RWPE2 (cell line): ENCODE measurements around the gene OXER1.
A peak's percentile ranks its signal among the peaks of the same experiment; 100 is the strongest.

Experiments
- ATAC-seq: fragments of 200-7000 bp; cut with Tn5 transposase; 3 replicates; pipeline ENCODE4 v1.9.1; 2021; ENCODE audit warnings: low read depth
- DNase-seq: peaks from one replicate; pipeline ENCODE4 v3.0.0-alpha.2; 2020; ENCODE audit warnings: low spot score
- H3K27ac ChIP-seq: fragments of 450-650 bp; 2 replicates; pipeline ENCODE4 v1.5.1; 2017; ENCODE audit warnings: mild to moderate bottlenecking; ENCODE audit not compliant: poor library complexity, severe bottlenecking
- H3K27me3 ChIP-seq: fragments of 250-450 bp; sonication (Bioruptor Pico); 2 replicates; pipeline ENCODE4 v1.5.1; 2021; ENCODE audit warnings: mild to moderate bottlenecking, moderate library complexity; ENCODE audit not compliant: insufficient read depth, poor library complexity, severe bottlenecking
- H3K36me3 ChIP-seq: fragments of 250-450 bp; sonication (Bioruptor Pico); 2 replicates; pipeline ENCODE4 v1.5.1; 2020; ENCODE audit warnings: low read depth, mild to moderate bottlenecking, moderate library complexity
- H3K4me1 ChIP-seq: fragments of 250-450 bp; sonication (Bioruptor Pico); 2 replicates; pipeline ENCODE4 v1.5.1; 2021; ENCODE audit warnings: mild to moderate bottlenecking, moderate library complexity; ENCODE audit not compliant: insufficient read depth, poor library complexity, severe bottlenecking
- H3K4me3 ChIP-seq: fragments of 250-450 bp; sonication (Bioruptor Pico); 2 replicates; pipeline ENCODE4 v1.5.1; 2021; ENCODE audit warnings: mild to moderate bottlenecking, moderate library complexity; ENCODE audit not compliant: severe bottlenecking
- H3K9me3 ChIP-seq: fragments of 250-450 bp; sonication (Bioruptor Pico); 2 replicates; pipeline ENCODE4 v1.5.1; 2021; ENCODE audit warnings: mild to moderate bottlenecking, moderate library complexity; ENCODE audit not compliant: severe bottlenecking
- TF ChIP-seq, protein P1 (sequence below): fragments of 450-650 bp; IDR thresholded peaks from one replicate; pipeline ENCODE4 v1.5.1; 2017; ENCODE audit warnings: mild to moderate bottlenecking, moderate library complexity; ENCODE audit not compliant: poor library complexity, severe bottlenecking

OXER1 gene

GRCh38 chr2:42809819-42810120, 45.8 kb upstream of the OXER1 start:
- ATAC-seq: peak; percentile 61
- no peak for DNase-seq
- Histone ChIP-seq H3K4me1 (no peaks in the 10 kb centered on the region), H3K27me3 (no peaks in the 10 kb centered on the region), H3K4me3 (peak overlapping the region; percentile 69), H3K36me3 (no peaks in the 10 kb centered on the region), H3K27ac (peak overlapping the region; percentile 84), H3K9me3 (no peaks in the 10 kb centered on the region)
- TF ChIP-seq, protein P1, sequence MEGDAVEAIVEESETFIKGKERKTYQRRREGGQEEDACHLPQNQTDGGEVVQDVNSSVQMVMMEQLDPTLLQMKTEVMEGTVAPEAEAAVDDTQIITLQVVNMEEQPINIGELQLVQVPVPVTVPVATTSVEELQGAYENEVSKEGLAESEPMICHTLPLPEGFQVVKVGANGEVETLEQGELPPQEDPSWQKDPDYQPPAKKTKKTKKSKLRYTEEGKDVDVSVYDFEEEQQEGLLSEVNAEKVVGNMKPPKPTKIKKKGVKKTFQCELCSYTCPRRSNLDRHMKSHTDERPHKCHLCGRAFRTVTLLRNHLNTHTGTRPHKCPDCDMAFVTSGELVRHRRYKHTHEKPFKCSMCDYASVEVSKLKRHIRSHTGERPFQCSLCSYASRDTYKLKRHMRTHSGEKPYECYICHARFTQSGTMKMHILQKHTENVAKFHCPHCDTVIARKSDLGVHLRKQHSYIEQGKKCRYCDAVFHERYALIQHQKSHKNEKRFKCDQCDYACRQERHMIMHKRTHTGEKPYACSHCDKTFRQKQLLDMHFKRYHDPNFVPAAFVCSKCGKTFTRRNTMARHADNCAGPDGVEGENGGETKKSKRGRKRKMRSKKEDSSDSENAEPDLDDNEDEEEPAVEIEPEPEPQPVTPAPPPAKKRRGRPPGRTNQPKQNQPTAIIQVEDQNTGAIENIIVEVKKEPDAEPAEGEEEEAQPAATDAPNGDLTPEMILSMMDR: peak; percentile 46

- Histone ChIP-seq H3K27ac (peak overlapping the region; percentile 84), H3K9me3 (no peaks in the 10 kb centered on the region), H3K36me3 (no peaks in the 10 kb centered on the region), H3K4me1 (no peaks in the 10 kb centered on the region), H3K27me3 (no peaks in the 10 kb centered on the region), H3K4me3 (peak overlapping the region; percentile 69)
- no peak for DNase-seq
- no peak for ATAC-seq
- TF ChIP-seq, protein P1: no peak
These were observed 45.3 kb upstream of the OXER1 start for GRCh38 chr2:42809131-42809818.

DNA sequence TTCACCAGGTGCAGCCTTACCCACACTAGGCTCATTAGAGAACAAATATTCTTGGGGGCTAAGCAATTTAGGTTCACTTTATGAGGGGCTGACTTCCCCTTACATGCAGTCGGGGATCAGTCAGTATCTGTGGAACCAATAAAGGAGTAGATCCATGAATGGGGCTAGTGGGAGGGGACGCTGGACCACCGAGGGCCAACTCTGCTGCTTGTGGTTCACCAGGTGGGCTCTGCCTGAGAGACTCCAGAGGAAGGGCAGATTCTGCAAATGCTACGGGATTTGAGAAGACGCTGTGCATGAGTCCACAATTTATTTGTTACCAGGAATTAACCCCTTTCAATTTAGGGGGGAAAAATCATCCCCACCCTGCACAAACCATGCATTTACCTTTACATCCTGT, 44.4 kb upstream of the OXER1 start:
- TF ChIP-seq, protein P1: no peak
- Histone ChIP-seq H3K27me3 (no peaks in the 10 kb centered on the region), H3K4me1 (no peaks in the 10 kb centered on the region), H3K36me3 (no peaks in the 10 kb centered on the region), H3K27ac (no peak overlapping the region), H3K4me3 (no peak overlapping the region), H3K9me3 (no peaks in the 10 kb centered on the region)
- DNase-seq (no peak), ATAC-seq (no peak)

DNA sequence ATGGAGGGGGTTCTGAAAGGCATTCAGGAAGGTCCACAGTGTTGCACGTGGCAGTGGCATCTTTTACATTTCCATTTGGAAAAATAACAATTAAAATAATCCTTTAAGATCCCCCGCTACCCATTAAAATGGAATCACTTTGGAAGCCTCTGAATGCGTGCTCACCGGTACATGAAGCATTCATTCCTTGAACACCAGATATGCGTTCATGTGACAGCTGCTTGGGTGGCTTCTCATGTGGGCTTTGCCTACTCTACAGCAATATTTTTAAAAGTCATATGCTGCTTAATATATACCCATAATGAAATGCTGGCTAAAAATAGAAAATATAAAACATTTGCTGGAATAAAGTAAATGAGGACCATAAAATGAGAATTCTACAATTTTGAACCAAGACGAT, 42.9 kb upstream of the OXER1 start:
- Histone ChIP-seq H3K9me3 (no peaks in the 10 kb centered on the region), H3K4me1 (no peaks in the 10 kb centered on the region), H3K27me3 (no peaks in the 10 kb centered on the region), H3K36me3 (no peaks in the 10 kb centered on the region), H3K4me3 (no peak overlapping the region), H3K27ac (no peak overlapping the region)
- TF ChIP-seq, protein P1: no peak
- ATAC-seq: no peak
- DNase-seq: no peak

GRCh38 chr2:42804891-42805290, 41.0 kb upstream of the OXER1 start:
- H3K36me3 ChIP-seq: no peaks in the 10 kb centered on the region
- H3K27ac ChIP-seq: no peak overlapping the region
- TF ChIP-seq, protein P1: no peak
- no peaks in the 10 kb centered on the region for H3K27me3 ChIP-seq
- H3K4me3 ChIP-seq: no peak overlapping the region
- DNase-seq: no peak
- H3K9me3 ChIP-seq: no peaks in the 10 kb centered on the region
- H3K4me1 ChIP-seq: no peaks in the 10 kb centered on the region
- ATAC-seq: no peak
